Dendritic cell treated with granulocyte-macrophage colony-stimulating factor and Interleukin-4, amounts not matched to agents 40 ng/mL and 50 ng/mL, for 4 days (primary cell): ENCODE measurements around the gene RASA3.

Experiments
- H3K27ac Mint-ChIP-seq: one replicate; pipeline ENCODE4 v1.8.0; 2022; ENCODE audit warnings: mild to moderate bottlenecking, mixed read lengths
- H3K27me3 Mint-ChIP-seq: one replicate; pipeline ENCODE4 v1.8.0; 2022; ENCODE audit warnings: mild to moderate bottlenecking, mixed read lengths
- H3K36me3 Mint-ChIP-seq: one replicate; pipeline ENCODE4 v1.8.0; 2022; ENCODE audit warnings: low read depth, mixed read lengths
- H3K4me1 Mint-ChIP-seq: one replicate; pipeline ENCODE4 v1.8.0; 2022; ENCODE audit warnings: low read depth, mixed read lengths
- H3K4me3 Mint-ChIP-seq: one replicate; pipeline ENCODE4 v1.8.0; 2022; ENCODE audit warnings: mild to moderate bottlenecking, moderate library complexity, mixed read lengths
- H3K9me3 Mint-ChIP-seq: one replicate; pipeline ENCODE4 v1.8.0; 2022; ENCODE audit warnings: mixed read lengths
- intact Hi-C: fragments of 100-400 bp; cut with micrococcal nuclease; formaldehyde crosslinking; loops from one replicate; pipeline ENCODE4 v1.15.0; 2022

The RASA3 gene

DNA sequence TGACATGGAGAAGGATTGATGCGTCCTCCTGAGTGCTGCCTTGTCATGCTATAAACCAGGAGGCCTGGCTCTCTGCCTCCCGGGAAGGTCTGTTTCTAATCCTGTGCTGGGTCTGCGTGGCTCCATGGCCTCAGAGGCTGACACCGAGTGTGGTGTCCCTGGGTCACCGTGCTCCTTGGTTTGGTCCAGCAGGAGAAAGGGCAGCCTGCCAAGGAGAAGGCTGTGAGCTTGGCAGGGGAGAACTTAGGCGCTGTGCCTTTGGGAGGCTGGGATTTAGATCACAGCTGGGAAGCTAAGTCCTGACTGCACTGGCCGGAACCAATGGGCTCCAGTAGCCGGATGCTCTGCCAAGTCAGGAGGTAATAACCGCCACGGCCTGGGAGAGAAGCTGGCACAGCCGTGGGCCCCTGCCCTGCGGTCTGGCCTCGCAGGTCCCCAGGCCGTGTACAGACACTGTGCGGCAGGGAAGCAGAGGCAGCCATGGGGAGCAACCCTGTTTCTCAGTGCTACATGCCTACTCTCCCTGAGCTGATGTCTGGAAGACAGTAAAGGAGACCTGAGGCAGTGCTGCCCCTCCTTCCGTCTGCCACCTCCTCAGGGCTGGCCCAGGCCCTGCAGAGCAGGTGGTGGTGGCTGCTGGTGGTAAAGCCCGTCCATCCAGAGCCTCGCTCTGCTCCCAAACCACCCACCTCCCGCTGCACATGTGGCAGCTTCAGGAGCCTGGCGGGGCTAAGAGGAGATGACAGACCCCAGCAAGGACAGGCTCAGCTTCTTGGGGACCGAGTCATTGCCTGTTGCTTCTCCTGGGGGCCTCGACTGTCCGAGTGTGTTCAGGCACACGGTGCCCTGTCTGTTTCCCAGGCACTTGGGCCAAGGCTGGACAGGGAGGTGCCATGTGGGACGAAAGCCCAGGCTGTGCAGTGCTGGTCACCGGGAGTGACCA, 203.5 kb downstream of the RASA3 start:
- Mint-ChIP-seq H3K4me1 (peaks cover 11% of the 10 kb centered on the region), H3K36me3 (no peaks in the 10 kb centered on the region), H3K27ac (no peak overlapping the region), H3K4me3 (no peak overlapping the region), H3K9me3 (no peaks in the 10 kb centered on the region), H3K27me3 (peaks cover 88% of the 10 kb centered on the region)
- intact Hi-C loops: no loop called here
